Ascending aorta (tissue), 2 donors: ENCODE data around the gene AXL. TPM values are rescaled to one million over a fixed set of nuclear protein-coding genes. Genes with fewer than 3 reads are reported as not detected.
"Not testable (repeated sequence)": the region's sequence is repeated elsewhere in the genome, so short reads cannot be mapped to it uniquely, and the experiment has no call there.

Source experiments
- DNase-seq, 2 donors: peaks; one replicate each; pipeline ENCODE4 v3.0.0-alpha.2; 2019; ENCODE audit warnings: low spot score in 2 of 2
- H3K27ac ChIP-seq, 2 donors: fragments of 200-600 bp; sonication (generic); one replicate each; pipeline ENCODE4 v1.5.1; 2016 to 2017; ENCODE audit warnings: mild to moderate bottlenecking in 1 of 2
- H3K27me3 ChIP-seq: fragments of 200-600 bp; sonication (generic); one replicate; pipeline ENCODE4 v1.5.1; 2017
- H3K36me3 ChIP-seq, 2 donors: fragments of 200-600 bp; sonication (generic); one replicate each; pipeline ENCODE4 v1.5.1; 2016
- H3K4me1 ChIP-seq, 2 donors: fragments of 200-600 bp; sonication (generic); one replicate each; pipeline ENCODE4 v1.5.1; 2016 to 2017; ENCODE audit warnings: mild to moderate bottlenecking in 1 of 2
- H3K4me3 ChIP-seq, 2 donors: fragments of 200-600 bp; sonication (generic); one replicate each; pipeline ENCODE4 v1.5.1; 2016 to 2017; ENCODE audit warnings: mild to moderate bottlenecking in 1 of 2
- H3K9me3 ChIP-seq, 2 donors: fragments of 200-600 bp; sonication (generic); one replicate each; pipeline ENCODE4 v1.5.1; 2016
- CTCF ChIP-seq, 3 experiments: fragments of 200-600 bp in 2 of 3; fragments of 450-650 bp in 1 of 3; sonication (generic) in 2 of 3; IDR thresholded peaks; one replicate each; pipeline ENCODE4 v1.5.1; 2016 to 2019; ENCODE audit warnings: antibody characterized with exemption in 3 of 3, mild to moderate bottlenecking in 1 of 3, moderate library complexity in 1 of 3
- intact Hi-C: fragments of 100-400 bp; cut with DNase I; formaldehyde crosslinking; loops from one replicate; pipeline ENCODE4 v1.15.1; 2023
- total RNA-seq: library from RNA; depleted of rRNA; stranded (reverse); fragments of >200 nt; gene quantifications from one replicate; pipeline ENCODE4 v1.1.0, GENCODE V29; 2016

Gene AXL
- total RNA-seq, 1 donor from 2014 or later: 122 TPM

- peak overlapping the region; percentile 63 to 66 for H3K4me3 ChIP-seq
- peak overlapping the region; percentile 92 to 93 for H3K27ac ChIP-seq
- intact Hi-C loops: loop anchor here (1.0 kb wide), 1 partner anchor 35 kb away; no protein-coding TSS in a partner anchor
Measured at GRCh38 chr19:41226874-41227390, 7.9 kb downstream of the AXL start.

GRCh38 chr19:41228486-41228885 is 9.5 kb downstream of the AXL start:
- H3K36me3 ChIP-seq: peaks cover 18 to 26% of the 10 kb centered on the region in 2 donors
- no peak for DNase-seq
- no peaks in the 10 kb centered on the region for H3K27me3 ChIP-seq
- no peak overlapping the region for H3K4me3 ChIP-seq
- H3K4me1 ChIP-seq: peaks cover 7 to 22% of the 10 kb centered on the region in 2 donors
- TF ChIP-seq CTCF (IDR thresholded peaks at IDR 0.05): no peak
- H3K9me3 ChIP-seq: no peaks in the 10 kb centered on the region
- intact Hi-C loops: no loop called here
- H3K27ac ChIP-seq: no peak overlapping the region

More at GRCh38 chr19:41226874-41227390, 7.9 kb downstream of the AXL start:
- TF ChIP-seq CTCF (IDR thresholded peaks at IDR 0.05): no peak
- no peak for DNase-seq
- peaks cover 7 to 30% of the 10 kb centered on the region in 2 donors for H3K4me1 ChIP-seq
- no peaks in the 10 kb centered on the region for H3K27me3 ChIP-seq
- H3K36me3 ChIP-seq: peaks cover 8 to 12% of the 10 kb centered on the region in 2 donors
- H3K9me3 ChIP-seq: no peaks in the 10 kb centered on the region

GRCh38 chr19:41229338-41229737 is 10.3 kb downstream of the AXL start:
- Histone ChIP-seq H3K27ac (peak overlapping the region; percentile 26 to 36), H3K36me3 (peaks cover 26 to 33% of the 10 kb centered on the region in 2 donors), H3K4me1 (peaks cover 7 to 21% of the 10 kb centered on the region in 2 donors)
- H3K27me3 ChIP-seq, H3K4me3 ChIP-seq, H3K9me3 ChIP-seq, DNase-seq, intact Hi-C loops: not testable (repeated sequence)

- H3K9me3 ChIP-seq: no peaks in the 10 kb centered on the region
- H3K4me3 ChIP-seq: no peak overlapping the region
- TF ChIP-seq CTCF (IDR thresholded peaks at IDR 0.05): no peak
- intact Hi-C loops: no loop called here
- H3K36me3 ChIP-seq: peaks cover 33 to 42% of the 10 kb centered on the region in 2 donors
- H3K4me1 ChIP-seq: peaks cover 7 to 15% of the 10 kb centered on the region in 2 donors
- H3K27me3 ChIP-seq: no peaks in the 10 kb centered on the region
- no peak for DNase-seq
- no peak overlapping the region for H3K27ac ChIP-seq
Measured at GRCh38 chr19:41230067-41230857, 11.2 kb downstream of the AXL start.

- Histone ChIP-seq H3K4me1 (peaks cover 3 to 6% of the 10 kb centered on the region in 2 donors), H3K9me3 (no peaks in the 10 kb centered on the region), H3K27ac (peak overlapping the region; percentile 17 to 30), H3K36me3 (peaks cover 51 to 65% of the 10 kb centered on the region in 2 donors), H3K4me3 (no peak overlapping the region), H3K27me3 (no peaks in the 10 kb centered on the region)
- DNase-seq: no peak
- intact Hi-C loops: no loop called here
- no peak for TF ChIP-seq CTCF (IDR thresholded peaks at IDR 0.05)
Measured at GRCh38 chr19:41232686-41233085, 13.7 kb downstream of the AXL start.

GRCh38 chr19:41233748-41234240 is 14.8 kb downstream of the AXL start:
- H3K4me3 ChIP-seq: no peak overlapping the region
- H3K36me3 ChIP-seq: peaks cover 62 to 77% of the 10 kb centered on the region in 2 donors
- peak overlapping the region; percentile 17 to 30 for H3K27ac ChIP-seq
- H3K27me3 ChIP-seq: no peaks in the 10 kb centered on the region
- TF ChIP-seq CTCF (IDR thresholded peaks at IDR 0.05): no peak
- peaks cover 3 to 6% of the 10 kb centered on the region in 2 donors for H3K4me1 ChIP-seq
- DNase-seq: peak in 1 of 2 donors; percentile 76
- H3K9me3 ChIP-seq: no peaks in the 10 kb centered on the region
- intact Hi-C loops: no loop called here
